PFSK-1 (cell line): ENCODE measurements around the gene NUP62.

ENCODE experiments used
- FOXP2 ChIP-seq: optimal IDR thresholded peaks from 2 replicates; pipeline ENCODE3; 2011; ENCODE audit warnings: borderline replicate concordance, control low read depth, inconsistent platforms; ENCODE audit not compliant: insufficient read depth; ENCODE audit errors: extremely low read length, extremely low read depth
- POLR2AphosphoS5 ChIP-seq: IDR thresholded peaks from 2 replicates; pipeline ENCODE4 v1.6.1; 2012; ENCODE audit warnings: low read depth, mild to moderate bottlenecking, control low read depth, low read length, moderate library complexity
- REST ChIP-seq, 2 experiments: IDR thresholded peaks; 2 replicates each; pipeline versions ENCODE4 v1.6.1 to v1.8.0; 2011 to 2012; ENCODE audit warnings: low read depth in 2 of 2, low read length in 2 of 2, control low read depth in 1 of 2, inconsistent platforms in 1 of 2, mild to moderate bottlenecking in 1 of 2, moderate library complexity in 1 of 2; ENCODE audit not compliant: insufficient read depth in 1 of 2
- SIN3A ChIP-seq: IDR thresholded peaks from 2 replicates; pipeline ENCODE4 v1.6.1; 2012; ENCODE audit warnings: mild to moderate bottlenecking, low read length, moderate library complexity, borderline replicate concordance; ENCODE audit not compliant: insufficient read depth
- TAF1 ChIP-seq: IDR thresholded peaks from 2 replicates; pipeline ENCODE4 v1.6.1; 2012; ENCODE audit warnings: low read length, control low read depth, borderline replicate concordance; ENCODE audit not compliant: insufficient read depth

The NUP62 gene

GRCh38 chr19:49857061-49857837 is 72.1 kb downstream of the NUP62 start:
- no peak for TF ChIP-seq SIN3A
- no peak; the same call in 1 of the 2 replicates for TF ChIP-seq POLR2AphosphoS5
- no peak for TF ChIP-seq TAF1
- TF ChIP-seq FOXP2, result no peak
- TF ChIP-seq REST (IDR thresholded peaks at IDR 0.05; ENCODE audit: insufficient read depth in 1 of 2, low read depth in 2 of 2, low read length in 2 of 2), result no peak
